Measurements from ENCODE around the gene DPYD. TPM values are rescaled to one million over a fixed set of nuclear protein-coding genes. Genes with fewer than 3 reads are reported as not detected.

DPYD gene
- total and polyA plus RNA-seq, 11 donors, result 2.6 to 38.4 (median 7.8) TPM

- no peaks in the 10 kb centered on the region for H3K36me3 ChIP-seq
- H3K4me3 ChIP-seq, result no peak overlapping the region
- WGBS, 4 donors, result 51 to 65% (median 59%) methylated on average over 2 of the region's 2 CpGs
- H3K4me1 ChIP-seq, result peaks cover 0 to 8% (median 0%) of the 10 kb centered on the region in 12 donors
- no peak for TF ChIP-seq POLR2A (IDR thresholded peaks at IDR 0.05)
- no peak for TF ChIP-seq CTCF (IDR thresholded peaks at IDR 0.05)
- intact Hi-C loops (cut with DNase I), result no loop called here
- DNase-seq, result no peak
- no peaks in the 10 kb centered on the region for H3K27me3 ChIP-seq
- ATAC-seq, result peak in 1 of 4 donors; percentile 51
- H3K9me3 ChIP-seq, result no peaks in the 10 kb centered on the region
- no peak overlapping the region for H3K27ac ChIP-seq
Measured at GRCh38 chr1:97805093-97805492, 115.7 kb downstream of the DPYD start.

- no peak for ATAC-seq
- intact Hi-C loops (cut with DNase I), result no loop called here
- no peaks in the 10 kb centered on the region for H3K27me3 ChIP-seq
- 91 to 95% (median 93%) methylated on average over 3 of the region's 3 CpGs for WGBS, 4 donors
- no peaks in the 10 kb centered on the region for H3K9me3 ChIP-seq
- no peak overlapping the region for H3K4me3 ChIP-seq
- H3K27ac ChIP-seq, result no peak overlapping the region
- H3K36me3 ChIP-seq, result no peaks in the 10 kb centered on the region
- DNase-seq, result no peak
- peaks cover 0 to 8% (median 0%) of the 10 kb centered on the region in 12 donors for H3K4me1 ChIP-seq
- no peak for TF ChIP-seq POLR2A (IDR thresholded peaks at IDR 0.05)
- TF ChIP-seq CTCF (IDR thresholded peaks at IDR 0.05), result no peak
Measured at GRCh38 chr1:97803026-97803425, 117.8 kb downstream of the DPYD start.

GRCh38 chr1:97802011-97802410 lies 118.8 kb downstream of the DPYD start:
- intact Hi-C loops (cut with DNase I), result no loop called here
- no peak overlapping the region for H3K27ac ChIP-seq
- peaks cover 0 to 11% (median 3%) of the 10 kb centered on the region in 12 donors for H3K4me1 ChIP-seq
- no peak for TF ChIP-seq CTCF (IDR thresholded peaks at IDR 0.05)
- no peak for TF ChIP-seq POLR2A (IDR thresholded peaks at IDR 0.05)
- no peaks in the 10 kb centered on the region for H3K27me3 ChIP-seq
- H3K9me3 ChIP-seq, result no peaks in the 10 kb centered on the region
- H3K36me3 ChIP-seq, result no peaks in the 10 kb centered on the region
- ATAC-seq (peak in 1 of 4 donors; percentile 34), DNase-seq (no peak)
- 50 to 66% (median 56%) methylated on average over 2 of the region's 2 CpGs for WGBS, 4 donors
- H3K4me3 ChIP-seq, result no peak overlapping the region

GRCh38 chr1:97797403-97798183 lies 123.2 kb downstream of the DPYD start:
- Histone ChIP-seq H3K27me3 (no peaks in the 10 kb centered on the region), H3K4me3 (peak overlapping the region in 2 of 12 donors; percentile 5 to 13), H3K27ac (peak overlapping the region; percentile 14 to 75 (median 50)), H3K36me3 (no peaks in the 10 kb centered on the region), H3K9me3 (no peaks in the 10 kb centered on the region), H3K4me1 (peaks cover 0 to 19% (median 2%) of the 10 kb centered on the region in 12 donors)
- TF ChIP-seq CTCF (IDR thresholded peaks at IDR 0.05), result no peak
- TF ChIP-seq POLR2A (IDR thresholded peaks at IDR 0.05), result no peak
- DNase-seq, result peak in 4 of 5 donors; percentile 33 to 60 (median 47)
- peak; percentile 87 to 97 (median 94) for ATAC-seq
- 41 to 53% (median 50%) methylated on average over 2 of the region's 2 CpGs for WGBS, 4 donors
- intact Hi-C loops (cut with DNase I), result no loop called here
